ENCODE measurements around the gene OOSP3. TPM values are rescaled to one million over a fixed set of nuclear protein-coding genes. Genes with fewer than 3 reads are reported as not detected.

OOSP3 gene
- total RNA-seq, 1 donor from 2014 or later = not detected

- no peak for DNase-seq (ENCODE audit: low read depth)
- Histone ChIP-seq H3K27me3 (ENCODE audit: control insufficient read depth, insufficient read depth, low read length) (no peaks in the 10 kb centered on the region), H3K4me3 (ENCODE audit: low read depth, low read length) (no peak overlapping the region), H3K36me3 (ENCODE audit: control insufficient read depth, insufficient read depth, low read length) (no peaks in the 10 kb centered on the region)
- TF ChIP-seq, protein P1, sequence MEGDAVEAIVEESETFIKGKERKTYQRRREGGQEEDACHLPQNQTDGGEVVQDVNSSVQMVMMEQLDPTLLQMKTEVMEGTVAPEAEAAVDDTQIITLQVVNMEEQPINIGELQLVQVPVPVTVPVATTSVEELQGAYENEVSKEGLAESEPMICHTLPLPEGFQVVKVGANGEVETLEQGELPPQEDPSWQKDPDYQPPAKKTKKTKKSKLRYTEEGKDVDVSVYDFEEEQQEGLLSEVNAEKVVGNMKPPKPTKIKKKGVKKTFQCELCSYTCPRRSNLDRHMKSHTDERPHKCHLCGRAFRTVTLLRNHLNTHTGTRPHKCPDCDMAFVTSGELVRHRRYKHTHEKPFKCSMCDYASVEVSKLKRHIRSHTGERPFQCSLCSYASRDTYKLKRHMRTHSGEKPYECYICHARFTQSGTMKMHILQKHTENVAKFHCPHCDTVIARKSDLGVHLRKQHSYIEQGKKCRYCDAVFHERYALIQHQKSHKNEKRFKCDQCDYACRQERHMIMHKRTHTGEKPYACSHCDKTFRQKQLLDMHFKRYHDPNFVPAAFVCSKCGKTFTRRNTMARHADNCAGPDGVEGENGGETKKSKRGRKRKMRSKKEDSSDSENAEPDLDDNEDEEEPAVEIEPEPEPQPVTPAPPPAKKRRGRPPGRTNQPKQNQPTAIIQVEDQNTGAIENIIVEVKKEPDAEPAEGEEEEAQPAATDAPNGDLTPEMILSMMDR (IDR thresholded peaks at IDR 0.05; ENCODE audit: insufficient read depth, low read length, poor library complexity, severe bottlenecking) = no peak
Measured at GRCh38 chr11:59918480-59918879, 39.9 kb downstream of the OOSP3 start.

DNA sequence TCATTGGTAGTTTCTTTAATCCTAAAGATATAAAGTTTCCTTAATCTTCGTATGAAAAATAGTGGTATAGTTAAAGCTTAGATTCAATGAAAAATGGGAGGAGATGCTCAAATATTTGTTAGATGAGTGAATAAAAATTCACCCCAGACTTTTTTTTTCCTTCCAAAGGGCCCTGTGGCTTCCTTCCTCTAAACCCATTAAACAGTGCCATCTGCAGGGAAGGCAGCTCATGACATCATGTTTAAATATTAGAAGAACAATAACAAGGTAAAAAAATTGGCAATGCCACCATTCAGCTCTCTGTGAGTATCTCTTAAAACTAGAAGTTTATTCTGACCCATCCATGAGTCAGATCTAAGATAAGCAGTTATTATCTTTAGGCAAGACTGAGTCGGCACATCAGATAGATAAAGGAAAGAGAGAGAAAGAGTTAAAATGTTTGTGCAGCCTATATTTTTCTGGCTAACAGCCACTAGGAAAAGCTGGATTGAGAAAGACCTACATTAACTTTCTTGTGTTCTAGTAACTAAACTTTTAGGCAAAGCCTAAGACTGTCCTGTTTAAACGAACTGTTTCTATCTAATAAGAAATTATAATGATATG lies 40.5 kb downstream of the OOSP3 start:
- no peak for DNase-seq (ENCODE audit: low read depth)
- no peaks in the 10 kb centered on the region for H3K27me3 ChIP-seq (ENCODE audit: control insufficient read depth, insufficient read depth, low read length)
- H3K36me3 ChIP-seq (ENCODE audit: control insufficient read depth, insufficient read depth, low read length) = no peaks in the 10 kb centered on the region
- TF ChIP-seq, protein P1 (IDR thresholded peaks at IDR 0.05; ENCODE audit: insufficient read depth, low read length, poor library complexity, severe bottlenecking) = peak; percentile 50
- H3K4me3 ChIP-seq (ENCODE audit: low read depth, low read length) = no peak overlapping the region

- Histone ChIP-seq H3K27me3 (ENCODE audit: control insufficient read depth, insufficient read depth, low read length) (no peaks in the 10 kb centered on the region), H3K4me3 (ENCODE audit: low read depth, low read length) (no peak overlapping the region), H3K36me3 (ENCODE audit: control insufficient read depth, insufficient read depth, low read length) (no peaks in the 10 kb centered on the region)
- no peak for DNase-seq (ENCODE audit: low read depth)
- TF ChIP-seq, protein P1 (IDR thresholded peaks at IDR 0.05; ENCODE audit: insufficient read depth, low read length, poor library complexity, severe bottlenecking) = no peak
Measured at GRCh38 chr11:59923813-59924212, 45.2 kb downstream of the OOSP3 start.

GRCh38 chr11:59931688-59932087 lies 53.1 kb downstream of the OOSP3 start:
- Histone ChIP-seq H3K4me3 (ENCODE audit: low read depth, low read length) (no peak overlapping the region), H3K36me3 (ENCODE audit: control insufficient read depth, insufficient read depth, low read length) (no peaks in the 10 kb centered on the region), H3K27me3 (ENCODE audit: control insufficient read depth, insufficient read depth, low read length) (no peaks in the 10 kb centered on the region)
- TF ChIP-seq, protein P1 (IDR thresholded peaks at IDR 0.05; ENCODE audit: insufficient read depth, low read length, poor library complexity, severe bottlenecking) = no peak
- no peak for DNase-seq (ENCODE audit: low read depth)

DNA sequence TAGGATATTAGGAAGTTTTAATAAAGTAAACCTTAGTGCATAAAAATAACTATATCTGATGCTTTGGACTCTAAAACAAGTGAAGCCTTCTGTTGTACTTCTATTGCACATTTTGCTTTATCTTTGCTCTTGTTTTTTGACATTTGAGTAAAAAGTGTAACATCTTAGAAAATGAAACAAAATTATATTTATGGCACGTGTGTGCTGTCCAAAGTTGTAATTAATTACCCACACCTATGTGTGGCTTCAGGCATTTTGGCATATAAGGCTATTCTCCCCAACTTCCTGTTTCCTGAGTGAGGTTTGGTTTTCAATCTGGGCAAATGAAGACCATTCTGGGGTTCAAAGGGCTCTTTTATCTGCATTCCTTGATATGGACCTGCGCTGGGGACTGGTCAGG lies 59.5 kb downstream of the OOSP3 start, which contains the start of gene OOSP1:
Gene OOSP1, plus strand, starts transcription at position 301 of the 400 bp plus-strand sequence. Its CDS starts 23 bp downstream, at position 324.
- Histone ChIP-seq H3K36me3 (ENCODE audit: control insufficient read depth, insufficient read depth, low read length) (no peaks in the 10 kb centered on the region), H3K27me3 (ENCODE audit: control insufficient read depth, insufficient read depth, low read length) (no peaks in the 10 kb centered on the region), H3K4me3 (ENCODE audit: low read depth, low read length) (no peak within 1 kb of the TSS)
- TF ChIP-seq, protein P1 (IDR thresholded peaks at IDR 0.05; ENCODE audit: insufficient read depth, low read length, poor library complexity, severe bottlenecking) = no peak
- DNase-seq (ENCODE audit: low read depth) = no peak

GRCh38 chr11:59938718-59939117 lies 60.1 kb downstream of the OOSP3 start:
- DNase-seq (ENCODE audit: low read depth) = no peak
- Histone ChIP-seq H3K36me3 (ENCODE audit: control insufficient read depth, insufficient read depth, low read length) (no peaks in the 10 kb centered on the region), H3K27me3 (ENCODE audit: control insufficient read depth, insufficient read depth, low read length) (no peaks in the 10 kb centered on the region), H3K4me3 (ENCODE audit: low read depth, low read length) (no peak overlapping the region)
- TF ChIP-seq, protein P1 (IDR thresholded peaks at IDR 0.05; ENCODE audit: insufficient read depth, low read length, poor library complexity, severe bottlenecking) = no peak

All from kidney epithelial cell (primary cell).